Esophagus squamous epithelium (tissue), 4 donors: ENCODE data around the gene TWIST2.

Experiments used
- CTCF ChIP-seq, 6 experiments: fragments of 450-650 bp in 4 of 6; fragments of 200-600 bp in 2 of 6; sonication (generic) in 2 of 6; IDR thresholded peaks; one replicate each; pipeline ENCODE4 v1.5.1; 2016 to 2019; ENCODE audit warnings: antibody characterized with exemption in 6 of 6, mild to moderate bottlenecking in 4 of 6, moderate library complexity in 4 of 6
- POLR2A ChIP-seq, 4 donors: fragments of 450-650 bp; IDR thresholded peaks; one replicate each; pipeline ENCODE4 v1.6.1; 2017; ENCODE audit warnings: antibody characterized with exemption in 4 of 4, mild to moderate bottlenecking in 4 of 4, moderate library complexity in 3 of 4

GRCh38 chr2:238875471-238876231 is 27.8 kb downstream of the TWIST2 start:
- no peak for TF ChIP-seq CTCF (IDR thresholded peaks at IDR 0.05)
- no peak for TF ChIP-seq POLR2A (IDR thresholded peaks at IDR 0.05)
